22Rv1 (cell line): ENCODE data around the gene S100PBP.

Source experiments
- ZFX ChIP-seq: fragments of 450-650 bp; IDR thresholded peaks from 2 replicates; pipeline ENCODE4 v1.6.1; 2017; ENCODE audit warnings: antibody characterized with exemption, borderline replicate concordance
- TF ChIP-seq, protein P1 (sequence below): fragments of 450-650 bp; IDR thresholded peaks from 2 replicates; pipeline ENCODE4 v1.5.1; 2017; ENCODE audit warnings: mild to moderate bottlenecking

- TF ChIP-seq, protein P1, sequence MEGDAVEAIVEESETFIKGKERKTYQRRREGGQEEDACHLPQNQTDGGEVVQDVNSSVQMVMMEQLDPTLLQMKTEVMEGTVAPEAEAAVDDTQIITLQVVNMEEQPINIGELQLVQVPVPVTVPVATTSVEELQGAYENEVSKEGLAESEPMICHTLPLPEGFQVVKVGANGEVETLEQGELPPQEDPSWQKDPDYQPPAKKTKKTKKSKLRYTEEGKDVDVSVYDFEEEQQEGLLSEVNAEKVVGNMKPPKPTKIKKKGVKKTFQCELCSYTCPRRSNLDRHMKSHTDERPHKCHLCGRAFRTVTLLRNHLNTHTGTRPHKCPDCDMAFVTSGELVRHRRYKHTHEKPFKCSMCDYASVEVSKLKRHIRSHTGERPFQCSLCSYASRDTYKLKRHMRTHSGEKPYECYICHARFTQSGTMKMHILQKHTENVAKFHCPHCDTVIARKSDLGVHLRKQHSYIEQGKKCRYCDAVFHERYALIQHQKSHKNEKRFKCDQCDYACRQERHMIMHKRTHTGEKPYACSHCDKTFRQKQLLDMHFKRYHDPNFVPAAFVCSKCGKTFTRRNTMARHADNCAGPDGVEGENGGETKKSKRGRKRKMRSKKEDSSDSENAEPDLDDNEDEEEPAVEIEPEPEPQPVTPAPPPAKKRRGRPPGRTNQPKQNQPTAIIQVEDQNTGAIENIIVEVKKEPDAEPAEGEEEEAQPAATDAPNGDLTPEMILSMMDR, result no peak
- TF ChIP-seq ZFX, result no peak
These were observed 36.7 kb upstream of the S100PBP start for GRCh38 chr1:32780628-32781234.
